Measurements from ENCODE around the gene SLC12A1.

SLC12A1 gene

DNA sequence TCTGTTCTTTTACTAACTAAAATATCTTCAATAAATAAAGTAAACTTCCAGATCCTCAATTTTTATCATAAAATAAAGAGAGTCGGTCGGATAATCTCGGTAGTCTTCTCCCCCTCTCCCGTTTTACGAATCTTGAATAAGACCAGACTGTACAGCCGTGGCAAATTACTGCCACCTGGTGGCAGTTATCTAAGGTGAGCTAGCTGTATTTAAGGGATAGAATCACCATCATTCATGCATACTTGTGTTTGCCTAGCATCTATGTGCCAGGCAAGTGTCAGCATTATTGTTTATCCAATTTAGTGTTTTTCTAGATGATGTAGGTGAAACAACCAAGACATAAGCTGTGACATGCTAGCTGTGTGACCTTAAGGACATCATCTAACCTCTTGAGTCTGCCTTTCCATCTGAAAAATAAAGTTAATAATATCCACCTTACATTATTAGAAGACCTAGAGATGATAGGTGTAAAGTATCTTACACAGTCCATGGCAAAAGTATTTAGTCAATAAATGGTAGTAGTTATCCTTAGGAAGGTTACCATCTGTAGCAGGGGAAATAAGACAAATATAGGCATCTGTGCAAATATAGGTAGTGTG, 146.5 kb downstream of the SLC12A1 start:
- DNase-seq (ENCODE audit: low read depth in 2 of 2): peak; percentile 16 to 31

Measured in stimulated activated CD4-positive, alpha-beta T cell treated with anti-CD3 and anti-CD28 coated beads, Interleukin-15, amount 100 ng/mL, for 48 hours (primary cell).